Stimulated activated effector memory CD8-positive, alpha-beta T cell treated with anti-CD3 and anti-CD28 coated beads, Interleukin-12 subunit alpha, Interleukin-12 subunit beta, amount 100 ng/mL, for 72 hours (primary cell): ENCODE measurements around the gene TWSG1.
"Not testable (repeated sequence)": the region's sequence is repeated elsewhere in the genome, so short reads cannot be mapped to it uniquely, and the experiment has no call there.

Experiments
- ATAC-seq: fragments of 150-1000 bp; cut with Tn5 transposase; 2 replicates; pipeline ENCODE4 v1.10.0; 2021
- DNase-seq, 2 donors: peaks; one replicate each; pipeline ENCODE4 v3.0.0; 2021 to 2022; ENCODE audit warnings: low spot score in 2 of 2
- H3K27ac Mint-ChIP-seq: one replicate; pipeline ENCODE4 v1.8.0; 2022; ENCODE audit warnings: mild to moderate bottlenecking, mixed read lengths
- H3K36me3 Mint-ChIP-seq: one replicate; pipeline ENCODE4 v1.8.0; 2022; ENCODE audit warnings: mild to moderate bottlenecking, mixed read lengths
- H3K4me1 Mint-ChIP-seq: one replicate; pipeline ENCODE4 v1.8.0; 2022; ENCODE audit warnings: mixed read lengths
- H3K4me3 Mint-ChIP-seq: one replicate; pipeline ENCODE4 v1.8.0; 2022; ENCODE audit warnings: mild to moderate bottlenecking, mixed read lengths
- H3K9me3 Mint-ChIP-seq: one replicate; pipeline ENCODE4 v1.8.0; 2022; ENCODE audit warnings: mixed read lengths

The TWSG1 gene

DNA sequence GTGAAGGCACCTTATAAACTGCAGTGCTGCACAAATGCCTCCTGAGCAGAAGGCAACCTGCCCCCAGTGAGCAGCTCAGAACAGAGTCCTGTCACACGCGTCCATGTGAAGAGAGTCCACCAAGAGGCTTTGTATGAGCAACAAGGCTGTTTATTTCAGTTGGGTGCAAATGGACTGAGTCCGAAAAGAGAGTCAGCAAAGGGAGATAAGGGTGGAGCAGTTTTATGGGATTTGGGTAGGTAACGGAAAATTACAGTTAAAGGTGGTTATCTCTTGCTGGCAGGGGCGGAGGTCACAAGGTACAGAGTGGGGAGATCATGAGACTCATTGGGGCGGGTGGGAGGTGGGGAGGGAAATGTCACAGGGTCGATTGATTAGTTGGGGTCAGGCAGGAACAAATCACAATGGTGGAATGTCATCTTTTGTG, 87.3 kb downstream of the TWSG1 start:
- Mint-ChIP-seq H3K27ac (no peak overlapping the region), H3K9me3 (no peaks in the 10 kb centered on the region), H3K36me3 (no peaks in the 10 kb centered on the region), H3K4me3 (no peak overlapping the region), H3K4me1 (no peaks in the 10 kb centered on the region)
- ATAC-seq (no peak), DNase-seq (peak in 1 of 2 donors; percentile 13)

DNA sequence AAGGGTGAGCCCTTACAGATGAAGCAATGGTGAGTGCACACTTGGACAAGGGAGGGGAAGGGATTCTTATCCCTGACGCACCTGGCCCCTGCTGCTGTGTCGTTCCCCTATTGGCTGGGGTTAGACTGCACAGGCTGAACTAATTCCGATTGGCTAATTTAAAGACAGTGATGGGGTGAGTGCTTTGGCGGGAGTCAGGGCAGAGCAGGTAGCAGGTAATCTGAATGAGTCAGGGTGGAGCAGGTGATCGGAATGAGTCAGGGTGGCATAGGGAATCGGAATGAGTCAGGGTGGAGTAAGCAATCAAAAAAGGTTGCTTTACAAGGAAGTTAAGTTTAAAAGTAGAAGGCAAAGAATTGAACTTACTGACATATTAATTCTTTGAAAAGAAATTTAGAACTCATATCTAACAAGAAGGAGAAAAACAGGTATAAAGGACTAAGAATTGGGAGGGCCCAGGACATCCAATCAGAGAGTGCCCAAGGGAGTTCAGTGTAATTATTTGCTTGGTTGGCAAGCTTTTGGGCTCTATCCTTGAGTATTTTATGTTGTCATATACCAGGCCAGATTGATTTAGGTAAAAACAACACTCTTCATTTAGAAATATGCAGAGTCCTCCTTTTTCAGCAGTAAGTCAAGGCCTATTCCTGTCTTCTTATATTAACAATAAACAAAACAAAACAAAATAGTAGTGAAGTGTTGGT, 88.4 kb downstream of the TWSG1 start:
- no peak for ATAC-seq
- peak in 1 of 2 donors; percentile 12 for DNase-seq
- Mint-ChIP-seq H3K9me3 (no peaks in the 10 kb centered on the region), H3K4me3 (no peak overlapping the region), H3K4me1 (no peaks in the 10 kb centered on the region), H3K27ac (no peak overlapping the region), H3K36me3 (no peaks in the 10 kb centered on the region)

- not testable (repeated sequence) for H3K4me3 Mint-ChIP-seq, H3K9me3 Mint-ChIP-seq, H3K4me1 Mint-ChIP-seq, H3K36me3 Mint-ChIP-seq, H3K27ac Mint-ChIP-seq, ATAC-seq, DNase-seq
Measured at GRCh38 chr18:9423648-9424047, 89.1 kb downstream of the TWSG1 start.

DNA sequence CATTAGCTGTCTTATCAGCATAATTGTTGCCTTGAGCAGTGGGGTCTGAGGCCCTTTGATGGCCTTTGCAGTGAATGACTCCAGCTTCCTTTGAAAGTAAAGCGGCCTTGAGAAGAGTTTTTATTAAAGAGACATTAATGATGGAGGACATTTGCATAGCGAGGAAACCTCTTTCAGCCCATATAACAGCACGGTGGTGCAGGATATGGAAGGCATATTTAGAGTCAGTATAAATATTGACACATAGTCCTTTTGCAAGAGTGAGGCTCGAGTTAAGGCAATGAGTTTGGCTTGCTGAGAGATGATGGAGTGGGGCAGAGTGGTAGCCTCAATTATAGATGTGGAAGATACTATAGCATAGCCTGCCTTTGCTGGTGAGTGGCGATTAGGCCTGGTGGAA, 89.7 kb downstream of the TWSG1 start:
- H3K9me3 Mint-ChIP-seq, H3K4me3 Mint-ChIP-seq, H3K4me1 Mint-ChIP-seq, H3K36me3 Mint-ChIP-seq, ATAC-seq, H3K27ac Mint-ChIP-seq: not testable (repeated sequence)
- DNase-seq: peak in 1 of 2 donors; percentile 17

DNA sequence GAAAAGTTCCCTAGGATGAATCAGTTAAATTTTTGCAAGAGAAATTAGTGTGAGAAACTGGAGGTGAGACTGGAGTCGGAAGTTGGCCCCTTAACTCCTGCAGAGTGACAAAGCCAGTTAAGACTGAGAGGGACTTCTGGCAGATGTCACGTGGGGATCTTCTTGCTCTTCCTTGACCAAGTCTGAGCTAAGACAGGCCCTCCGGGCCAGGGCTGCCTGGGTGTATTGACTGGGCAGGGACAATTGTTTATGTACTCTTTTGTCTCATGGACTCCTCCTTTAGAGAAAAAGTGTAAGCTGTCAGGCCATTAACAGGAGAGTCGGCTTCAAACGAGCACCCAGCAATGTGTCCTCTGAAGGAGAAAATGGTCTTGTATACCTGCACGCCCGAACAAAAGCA, 92.2 kb downstream of the TWSG1 start:
- Mint-ChIP-seq H3K9me3 (no peaks in the 10 kb centered on the region), H3K36me3 (no peaks in the 10 kb centered on the region), H3K4me1 (no peaks in the 10 kb centered on the region), H3K4me3 (no peak overlapping the region), H3K27ac (no peak overlapping the region)
- no peak for DNase-seq
- no peak for ATAC-seq

DNA sequence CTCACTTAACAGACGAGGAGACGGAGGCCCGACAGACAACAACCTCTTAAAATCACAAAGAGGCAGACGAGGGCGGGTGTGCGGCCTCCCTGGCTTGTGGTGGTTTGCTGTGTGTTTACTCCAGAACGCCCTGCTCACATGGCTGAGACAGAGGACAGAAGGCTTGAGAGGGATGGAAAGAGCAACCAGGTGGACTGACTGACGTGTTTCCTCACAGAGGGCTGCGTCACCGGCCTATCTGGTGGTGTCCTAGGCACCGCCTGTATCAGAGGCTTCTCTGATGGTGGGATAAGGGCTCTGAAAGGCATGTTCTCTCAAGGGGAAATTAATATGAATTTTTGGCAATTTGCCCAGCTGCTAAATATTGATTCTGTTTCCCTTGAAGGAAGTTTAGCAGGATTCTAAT, 93.7 kb downstream of the TWSG1 start:
- H3K27ac Mint-ChIP-seq: no peak overlapping the region
- no peaks in the 10 kb centered on the region for H3K36me3 Mint-ChIP-seq
- no peak for ATAC-seq
- H3K4me1 Mint-ChIP-seq: no peaks in the 10 kb centered on the region
- H3K4me3 Mint-ChIP-seq: no peak overlapping the region
- DNase-seq: no peak
- H3K9me3 Mint-ChIP-seq: no peaks in the 10 kb centered on the region

GRCh38 chr18:9428862-9429661, 94.5 kb downstream of the TWSG1 start:
- peaks cover 2% of the 10 kb centered on the region for H3K4me1 Mint-ChIP-seq
- peak in 1 of 2 donors; percentile 15 for DNase-seq
- H3K4me3 Mint-ChIP-seq: no peak overlapping the region
- H3K36me3 Mint-ChIP-seq: no peaks in the 10 kb centered on the region
- no peak for ATAC-seq
- H3K27ac Mint-ChIP-seq: no peak overlapping the region
- H3K9me3 Mint-ChIP-seq: no peaks in the 10 kb centered on the region

GRCh38 chr18:9429662-9429993, 95.1 kb downstream of the TWSG1 start:
- Mint-ChIP-seq H3K4me1 (peaks cover 5% of the 10 kb centered on the region), H3K9me3 (no peaks in the 10 kb centered on the region), H3K4me3 (no peak overlapping the region), H3K36me3 (no peaks in the 10 kb centered on the region), H3K27ac (no peak overlapping the region)
- DNase-seq (no peak), ATAC-seq (no peak)

DNA sequence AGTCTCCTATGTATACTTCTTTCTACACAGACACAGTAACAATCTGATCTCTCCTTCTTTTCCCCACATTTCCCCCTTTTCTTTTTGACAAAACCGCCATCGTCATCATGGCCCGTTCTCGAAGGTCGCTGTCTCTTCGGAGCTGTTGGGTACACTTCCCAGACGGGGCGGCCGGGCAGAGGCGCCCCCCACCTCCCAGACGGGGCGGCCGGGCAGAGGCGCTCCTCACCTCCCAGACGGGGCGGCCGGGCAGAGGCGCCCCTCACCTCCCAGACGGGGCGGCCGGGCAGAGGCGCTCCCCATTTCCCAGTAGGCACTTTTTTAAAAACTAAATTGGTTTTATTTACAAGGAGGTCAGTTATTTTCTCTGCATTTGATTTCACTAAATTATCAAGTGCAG, 95.7 kb downstream of the TWSG1 start:
- not testable (repeated sequence) for DNase-seq, H3K4me1 Mint-ChIP-seq, H3K36me3 Mint-ChIP-seq, ATAC-seq, H3K4me3 Mint-ChIP-seq, H3K9me3 Mint-ChIP-seq, H3K27ac Mint-ChIP-seq

DNA sequence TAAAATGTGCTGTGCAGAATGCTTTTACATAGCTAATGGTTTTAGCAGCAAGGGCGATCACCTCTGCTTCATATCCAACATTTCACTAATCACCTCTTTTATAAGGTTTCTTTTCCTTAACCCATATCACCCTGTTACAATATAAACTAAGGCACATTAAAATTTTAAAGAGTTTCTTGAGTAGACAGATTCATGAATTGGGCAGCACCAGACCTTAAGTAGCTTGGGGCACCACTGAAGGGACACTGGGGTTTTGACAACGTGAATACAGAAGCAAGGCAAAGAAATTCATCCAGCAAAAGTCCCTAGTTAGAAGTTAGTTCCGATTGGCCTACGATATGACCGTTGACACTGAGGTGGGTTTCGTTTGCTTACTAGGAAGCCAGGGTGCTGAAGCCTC, 96.7 kb downstream of the TWSG1 start:
- DNase-seq: no peak
- ATAC-seq: no peak
- peaks cover 5% of the 10 kb centered on the region for H3K4me1 Mint-ChIP-seq
- no peak overlapping the region for H3K4me3 Mint-ChIP-seq
- H3K36me3 Mint-ChIP-seq: no peaks in the 10 kb centered on the region
- H3K27ac Mint-ChIP-seq: no peak overlapping the region
- no peaks in the 10 kb centered on the region for H3K9me3 Mint-ChIP-seq

- not testable (repeated sequence) for H3K4me1 Mint-ChIP-seq, H3K36me3 Mint-ChIP-seq, ATAC-seq, H3K9me3 Mint-ChIP-seq, H3K4me3 Mint-ChIP-seq, H3K27ac Mint-ChIP-seq, DNase-seq
Measured at GRCh38 chr18:9433122-9433521, 98.5 kb downstream of the TWSG1 start.

DNA sequence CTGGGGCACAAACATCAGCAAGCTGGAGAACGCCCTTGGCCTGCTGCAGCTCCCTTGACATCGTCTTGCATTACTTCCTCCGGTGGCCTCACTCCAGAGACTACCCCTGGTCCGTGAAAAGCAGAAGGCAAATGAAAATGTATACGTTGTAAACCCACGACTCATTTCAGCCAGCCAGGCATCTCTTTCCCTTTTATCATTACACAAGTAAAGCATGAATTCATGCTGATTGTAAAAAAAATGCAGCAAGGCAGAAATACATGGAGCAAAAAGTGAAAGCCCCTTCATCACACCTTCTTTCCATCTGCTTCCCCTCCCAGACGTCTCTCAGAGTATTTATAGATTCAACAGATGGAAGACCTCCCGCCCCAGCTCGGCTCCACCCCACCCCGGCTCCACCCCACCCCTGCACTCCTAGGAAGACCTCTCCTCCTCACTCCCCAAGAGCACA, 99.1 kb downstream of the TWSG1 start:
- ATAC-seq: no peak
- Mint-ChIP-seq H3K4me1 (peaks cover 5% of the 10 kb centered on the region), H3K27ac (no peak overlapping the region), H3K4me3 (no peak overlapping the region), H3K36me3 (no peaks in the 10 kb centered on the region), H3K9me3 (no peaks in the 10 kb centered on the region)
- DNase-seq: no peak

- ATAC-seq (no peak), DNase-seq (no peak)
- Mint-ChIP-seq H3K36me3 (no peaks in the 10 kb centered on the region), H3K27ac (no peak overlapping the region), H3K4me3 (no peak overlapping the region), H3K9me3 (no peaks in the 10 kb centered on the region), H3K4me1 (peaks cover 5% of the 10 kb centered on the region)
Measured at GRCh38 chr18:9434122-9434701, 99.6 kb downstream of the TWSG1 start.

- ATAC-seq (no peak), DNase-seq (no peak)
- Mint-ChIP-seq H3K27ac (no peak overlapping the region), H3K4me1 (peaks cover 5% of the 10 kb centered on the region), H3K4me3 (no peak overlapping the region), H3K36me3 (no peaks in the 10 kb centered on the region), H3K9me3 (no peaks in the 10 kb centered on the region)
Measured at GRCh38 chr18:9435041-9435440, 100.5 kb downstream of the TWSG1 start.

GRCh38 chr18:9436206-9436929, 101.8 kb downstream of the TWSG1 start:
- no peaks in the 10 kb centered on the region for H3K9me3 Mint-ChIP-seq
- no peak overlapping the region for H3K4me3 Mint-ChIP-seq
- ATAC-seq: no peak
- H3K36me3 Mint-ChIP-seq: no peaks in the 10 kb centered on the region
- no peak overlapping the region for H3K27ac Mint-ChIP-seq
- H3K4me1 Mint-ChIP-seq: peaks cover 5% of the 10 kb centered on the region
- no peak for DNase-seq
